CD4-positive, CD25-positive, alpha-beta regulatory T cell (primary cell): ENCODE measurements around the gene AGBL4. TPM values are rescaled to one million over a fixed set of nuclear protein-coding genes. Genes with fewer than 3 reads are reported as not detected.

ENCODE experiments used
- ATAC-seq, 2 donors: fragments of 150-1000 bp; cut with Tn5 transposase; one replicate each; pipeline ENCODE4 v1.10.0; 2021; ENCODE audit warnings: low read depth in 2 of 2, moderate number of reproducible peaks in 2 of 2, moderate library complexity in 1 of 2
- DNase-seq, 3 donors: peaks; one replicate each; pipeline versions ENCODE4 v3.0.0 to v3.0.0-alpha.2; 2012 to 2022; ENCODE audit warnings: mixed read lengths in 1 of 3
- H3K27ac ChIP-seq: one replicate; pipeline ENCODE4 v1.7.0; 2013; ENCODE audit warnings: mild to moderate bottlenecking, low read length; ENCODE audit not compliant: insufficient read depth, poor library complexity, severe bottlenecking
- H3K27me3 ChIP-seq: one replicate; pipeline ENCODE4 v1.7.0; 2013; ENCODE audit warnings: low read length; ENCODE audit not compliant: control insufficient read depth, insufficient read depth
- H3K36me3 ChIP-seq: one replicate; pipeline ENCODE4 v1.7.0; 2013; ENCODE audit warnings: mild to moderate bottlenecking, low read length, moderate library complexity; ENCODE audit not compliant: control insufficient read depth, insufficient read depth
- H3K4me1 ChIP-seq: 2 replicates; pipeline ENCODE4 v1.7.0; 2013; ENCODE audit warnings: mild to moderate bottlenecking, low read length; ENCODE audit not compliant: insufficient read depth, control insufficient read depth, poor library complexity, severe bottlenecking
- H3K4me3 ChIP-seq: one replicate; pipeline ENCODE4 v1.7.0; 2013; ENCODE audit warnings: low read depth, mild to moderate bottlenecking, low read length, moderate library complexity
- H3K9me3 ChIP-seq, 2 experiments: 1 replicate in 1 of 2; 2 replicates in 1 of 2; pipeline ENCODE4 v1.7.0; 2013; ENCODE audit warnings: low read length in 2 of 2, mild to moderate bottlenecking in 1 of 2, moderate library complexity in 1 of 2; ENCODE audit not compliant: control insufficient read depth in 2 of 2
- H3K27ac Mint-ChIP-seq, 3 donors: one replicate each; pipeline ENCODE4 v1.8.0; 2020 to 2022; ENCODE audit warnings: mild to moderate bottlenecking in 3 of 3, mixed read lengths in 3 of 3, moderate library complexity in 2 of 3
- H3K27me3 Mint-ChIP-seq: one replicate; pipeline ENCODE4 v1.8.0; 2022; ENCODE audit warnings: mild to moderate bottlenecking, mixed read lengths
- H3K36me3 Mint-ChIP-seq: one replicate; pipeline ENCODE4 v1.8.0; 2020; ENCODE audit warnings: mixed read lengths
- H3K4me1 Mint-ChIP-seq, 4 donors: one replicate each; pipeline ENCODE4 v1.8.0; 2020 to 2022; ENCODE audit warnings: mixed read lengths in 4 of 4, mild to moderate bottlenecking in 1 of 4
- H3K4me3 Mint-ChIP-seq, 4 donors: one replicate each; pipeline ENCODE4 v1.8.0; 2020 to 2022; ENCODE audit warnings: mild to moderate bottlenecking in 4 of 4, mixed read lengths in 4 of 4, moderate library complexity in 3 of 4
- H3K9me3 Mint-ChIP-seq, 7 donors: one replicate each; pipeline ENCODE4 v1.8.0; 2020 to 2022; ENCODE audit warnings: mixed read lengths in 7 of 7, mild to moderate bottlenecking in 3 of 7, moderate library complexity in 2 of 7
- polyA plus RNA-seq, 4 donors: library from polyadenylated mRNA; unstranded; fragments of 300-500 nt; fragmentation: Illumina TruSeq; gene quantifications; one replicate each; pipeline ENCODE4 v1.2.3, GENCODE V29; 2021
- total RNA-seq: library from RNA; stranded (reverse); gene quantifications from one replicate; pipeline ENCODE4 v1.2.3, GENCODE V29; 2022

The AGBL4 gene
- total and polyA plus RNA-seq, 5 donors from 2014 or later: 0.47 TPM; not detected in 4

DNA sequence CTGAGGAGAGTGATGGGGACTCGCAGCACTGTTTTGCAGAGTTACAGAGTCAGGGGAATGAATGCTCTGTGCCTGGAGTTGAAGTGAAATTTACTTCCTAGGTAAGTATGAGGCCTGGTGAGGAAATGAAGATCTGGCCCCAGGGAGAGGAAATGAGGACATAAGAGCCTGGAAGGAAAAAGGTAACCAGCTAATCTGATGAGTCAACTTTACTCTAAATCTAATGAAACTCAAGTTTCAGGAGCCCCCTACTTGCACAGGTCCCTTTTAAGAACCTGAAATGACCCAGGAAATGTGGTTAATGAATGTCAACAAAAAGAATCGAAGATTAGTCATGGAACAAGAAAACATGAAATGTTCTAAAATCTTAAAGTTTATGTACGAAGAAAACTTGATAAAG, 599.0 kb downstream of the AGBL4 start:
- DNase-seq: no peak
- no peak overlapping the region for H3K27ac Mint-ChIP-seq
- no peak overlapping the region for H3K4me3 ChIP-seq
- H3K27me3 Mint-ChIP-seq: no peaks in the 10 kb centered on the region
- H3K27me3 ChIP-seq: no peaks in the 10 kb centered on the region
- H3K4me1 Mint-ChIP-seq: peaks cover 0 to 2% (median 0%) of the 10 kb centered on the region in 4 donors
- no peak overlapping the region for H3K4me3 Mint-ChIP-seq
- no peak for ATAC-seq
- H3K27ac ChIP-seq: no peak overlapping the region
- H3K36me3 Mint-ChIP-seq: no peaks in the 10 kb centered on the region
- H3K9me3 Mint-ChIP-seq: peaks cover 3 to 10% (median 7%) of the 10 kb centered on the region in 7 donors
- no peaks in the 10 kb centered on the region for H3K4me1 ChIP-seq
- no peaks in the 10 kb centered on the region for H3K9me3 ChIP-seq
- H3K36me3 ChIP-seq: no peaks in the 10 kb centered on the region

DNA sequence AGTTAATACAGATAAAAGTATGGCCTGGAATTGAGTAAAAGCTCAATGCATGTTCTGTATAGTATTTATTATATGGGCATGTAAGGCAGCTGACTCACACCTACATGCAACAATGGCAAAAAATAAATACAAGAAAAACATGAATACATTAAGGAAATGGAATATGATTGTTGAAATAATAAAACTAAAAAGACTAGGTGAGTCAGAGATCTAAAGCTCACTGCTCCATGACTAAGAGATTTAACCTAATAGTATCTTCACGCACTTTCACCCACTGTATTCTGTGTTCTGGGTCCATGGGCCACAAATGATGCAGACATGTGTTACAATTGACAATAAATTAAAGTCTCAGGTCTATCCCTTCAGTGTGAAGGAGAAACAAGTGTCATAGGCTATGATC, 607.0 kb downstream of the AGBL4 start:
- no peaks in the 10 kb centered on the region for H3K9me3 ChIP-seq
- Mint-ChIP-seq H3K9me3 (peaks cover 0 to 5% (median 3%) of the 10 kb centered on the region in 7 donors), H3K4me3 (no peak overlapping the region), H3K27me3 (no peaks in the 10 kb centered on the region), H3K4me1 (no peaks in the 10 kb centered on the region), H3K27ac (no peak overlapping the region), H3K36me3 (no peaks in the 10 kb centered on the region)
- no peak for DNase-seq
- H3K36me3 ChIP-seq: no peaks in the 10 kb centered on the region
- no peak for ATAC-seq
- H3K4me1 ChIP-seq: no peaks in the 10 kb centered on the region
- H3K27me3 ChIP-seq: no peaks in the 10 kb centered on the region
- no peak overlapping the region for H3K4me3 ChIP-seq
- no peak overlapping the region for H3K27ac ChIP-seq

DNA sequence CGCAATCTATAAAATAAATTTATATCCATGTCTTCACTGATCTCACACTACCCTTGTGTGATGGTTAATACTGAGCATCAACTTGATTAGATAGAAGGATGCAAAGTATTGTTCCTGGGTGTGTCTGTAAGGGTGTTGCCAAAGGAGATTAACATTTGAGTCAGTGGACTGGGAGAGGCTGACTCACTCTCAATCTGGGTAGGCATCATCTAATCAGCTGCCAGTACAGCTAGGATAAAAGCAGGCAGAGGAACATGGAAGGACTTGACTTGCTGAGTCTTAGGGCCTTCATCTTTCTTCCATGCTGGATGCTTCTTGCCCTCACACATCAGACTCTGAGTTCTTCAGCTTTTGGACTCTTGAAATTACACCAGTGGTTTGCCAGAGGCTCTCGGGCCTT, 615.4 kb downstream of the AGBL4 start:
- Histone ChIP-seq H3K9me3 (no peaks in the 10 kb centered on the region), H3K27ac (no peak overlapping the region), H3K27me3 (no peaks in the 10 kb centered on the region), H3K4me3 (no peak overlapping the region), H3K4me1 (no peaks in the 10 kb centered on the region), H3K36me3 (no peaks in the 10 kb centered on the region)
- Mint-ChIP-seq H3K36me3 (no peaks in the 10 kb centered on the region), H3K4me1 (no peaks in the 10 kb centered on the region), H3K27me3 (no peaks in the 10 kb centered on the region), H3K27ac (no peak overlapping the region), H3K4me3 (no peak overlapping the region), H3K9me3 (peaks cover 0 to 4% (median 4%) of the 10 kb centered on the region in 7 donors)
- ATAC-seq: no peak
- no peak for DNase-seq

- Histone ChIP-seq H3K36me3 (no peaks in the 10 kb centered on the region), H3K27me3 (no peaks in the 10 kb centered on the region), H3K9me3 (no peaks in the 10 kb centered on the region), H3K4me3 (no peak overlapping the region), H3K27ac (no peak overlapping the region), H3K4me1 (no peaks in the 10 kb centered on the region)
- Mint-ChIP-seq H3K27me3 (no peaks in the 10 kb centered on the region), H3K4me3 (no peak overlapping the region), H3K27ac (no peak overlapping the region), H3K4me1 (no peaks in the 10 kb centered on the region), H3K36me3 (no peaks in the 10 kb centered on the region), H3K9me3 (peaks cover 3 to 14% (median 5%) of the 10 kb centered on the region in 7 donors)
- ATAC-seq (no peak), DNase-seq (no peak)
These were observed 626.7 kb downstream of the AGBL4 start for GRCh38 chr1:49397086-49397485.

GRCh38 chr1:49394200-49394599, 629.6 kb downstream of the AGBL4 start:
- DNase-seq (no peak), ATAC-seq (no peak)
- no peaks in the 10 kb centered on the region for H3K27me3 ChIP-seq
- H3K4me1 Mint-ChIP-seq: no peaks in the 10 kb centered on the region
- H3K4me1 ChIP-seq: no peaks in the 10 kb centered on the region
- no peaks in the 10 kb centered on the region for H3K36me3 Mint-ChIP-seq
- H3K4me3 ChIP-seq: no peak overlapping the region
- no peaks in the 10 kb centered on the region for H3K27me3 Mint-ChIP-seq
- H3K36me3 ChIP-seq: no peaks in the 10 kb centered on the region
- H3K9me3 ChIP-seq: no peaks in the 10 kb centered on the region
- no peak overlapping the region for H3K4me3 Mint-ChIP-seq
- no peak overlapping the region for H3K27ac Mint-ChIP-seq
- peaks cover 2 to 13% (median 5%) of the 10 kb centered on the region in 7 donors for H3K9me3 Mint-ChIP-seq
- H3K27ac ChIP-seq: no peak overlapping the region

- Histone ChIP-seq H3K27me3 (no peaks in the 10 kb centered on the region), H3K9me3 (no peaks in the 10 kb centered on the region), H3K27ac (no peak overlapping the region), H3K4me1 (no peaks in the 10 kb centered on the region), H3K36me3 (no peaks in the 10 kb centered on the region), H3K4me3 (no peak overlapping the region)
- no peaks in the 10 kb centered on the region for H3K36me3 Mint-ChIP-seq
- no peak overlapping the region for H3K27ac Mint-ChIP-seq
- DNase-seq: no peak
- no peaks in the 10 kb centered on the region for H3K27me3 Mint-ChIP-seq
- no peak for ATAC-seq
- H3K9me3 Mint-ChIP-seq: peaks cover 0 to 5% (median 4%) of the 10 kb centered on the region in 7 donors
- no peak overlapping the region for H3K4me3 Mint-ChIP-seq
- H3K4me1 Mint-ChIP-seq: no peaks in the 10 kb centered on the region
These were observed 634.1 kb downstream of the AGBL4 start for GRCh38 chr1:49389699-49390098.

DNA sequence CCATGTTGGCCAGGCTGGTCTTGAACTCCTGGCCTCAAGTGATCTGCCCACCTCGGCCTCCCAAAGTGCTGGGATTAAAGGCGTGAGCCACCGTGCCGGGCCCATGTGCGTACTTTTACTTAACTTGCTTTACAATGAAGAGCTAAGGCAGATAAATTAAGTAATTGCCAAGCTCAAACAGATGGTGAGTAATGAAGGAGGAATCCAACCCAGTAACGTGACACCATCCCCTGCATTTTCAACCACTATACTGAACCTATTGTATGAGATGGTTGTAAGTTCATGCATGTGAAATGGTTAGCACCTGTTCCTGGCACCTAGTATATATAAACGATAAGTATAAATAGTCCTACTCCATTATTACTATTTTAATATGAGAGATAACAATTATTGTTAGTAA, 659.1 kb downstream of the AGBL4 start:
- no peak overlapping the region for H3K27ac Mint-ChIP-seq
- H3K36me3 ChIP-seq: no peaks in the 10 kb centered on the region

GRCh38 chr1:49363628-49364027, 660.1 kb downstream of the AGBL4 start:
- no peaks in the 10 kb centered on the region for H3K27me3 Mint-ChIP-seq
- Histone ChIP-seq H3K27ac (no peak overlapping the region), H3K36me3 (no peaks in the 10 kb centered on the region), H3K4me1 (no peaks in the 10 kb centered on the region), H3K9me3 (no peaks in the 10 kb centered on the region), H3K27me3 (no peaks in the 10 kb centered on the region), H3K4me3 (no peak overlapping the region)
- ATAC-seq (no peak), DNase-seq (no peak)
- H3K4me3 Mint-ChIP-seq: no peak overlapping the region
- no peaks in the 10 kb centered on the region for H3K4me1 Mint-ChIP-seq
- H3K9me3 Mint-ChIP-seq: peaks cover 0 to 15% (median 5%) of the 10 kb centered on the region in 7 donors
- H3K36me3 Mint-ChIP-seq: no peaks in the 10 kb centered on the region
- H3K27ac Mint-ChIP-seq: no peak overlapping the region

More for the DNA sequence above, 659.1 kb downstream of the AGBL4 start:
- Mint-ChIP-seq H3K4me3 (no peak overlapping the region), H3K27me3 (no peaks in the 10 kb centered on the region), H3K36me3 (no peaks in the 10 kb centered on the region), H3K4me1 (no peaks in the 10 kb centered on the region), H3K9me3 (peaks cover 0 to 15% (median 6%) of the 10 kb centered on the region in 7 donors)
- Histone ChIP-seq H3K4me3 (no peak overlapping the region), H3K9me3 (no peaks in the 10 kb centered on the region), H3K27me3 (no peaks in the 10 kb centered on the region), H3K4me1 (no peaks in the 10 kb centered on the region), H3K27ac (no peak overlapping the region)
- ATAC-seq (no peak), DNase-seq (no peak)
